Ishikawa (cell line): ENCODE measurements around the gene BEND6.

ENCODE experiments used
- CEBPB ChIP-seq: IDR thresholded peaks from 2 replicates; pipeline ENCODE4 v1.6.1; 2012
- CREB1 ChIP-seq: IDR thresholded peaks from 2 replicates; pipeline ENCODE4 v1.6.1; 2012; ENCODE audit warnings: low read depth
- EP300 ChIP-seq: IDR thresholded peaks from 2 replicates; pipeline ENCODE4 v1.6.1; 2012; ENCODE audit warnings: borderline replicate concordance
- NFIC ChIP-seq: IDR thresholded peaks from 2 replicates; pipeline ENCODE4 v1.6.1; 2012
- RAD21 ChIP-seq: IDR thresholded peaks from 2 replicates; pipeline ENCODE4 v1.6.1; 2012; ENCODE audit warnings: low read depth
- TAF1 ChIP-seq: IDR thresholded peaks from 2 replicates; pipeline ENCODE4 v1.6.1; 2012; ENCODE audit warnings: low read depth, mild to moderate bottlenecking
- TF ChIP-seq, protein P1 (sequence below): IDR thresholded peaks from 2 replicates; pipeline ENCODE4 v1.6.1; 2012

DNA sequence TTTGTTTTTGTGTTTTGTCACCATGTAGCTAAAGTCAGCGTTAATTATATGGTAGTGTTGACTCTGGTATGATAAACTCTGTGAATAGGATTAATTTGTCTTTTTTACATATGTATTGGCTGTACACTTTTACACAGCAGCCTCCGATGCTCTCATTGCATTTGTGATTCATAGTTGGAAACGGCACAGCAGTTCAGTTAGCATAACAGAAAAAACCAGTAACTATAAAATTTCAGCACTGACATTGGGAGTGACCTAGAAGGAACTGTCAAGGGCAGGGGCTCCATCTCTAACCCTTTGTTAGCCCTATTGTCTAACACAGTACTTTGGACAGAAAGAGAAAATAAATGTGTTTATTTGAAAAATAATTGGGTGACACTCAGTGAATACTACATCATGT lies 5.6 kb upstream of the BEND6 start:
- TF ChIP-seq CEBPB = no peak
- TF ChIP-seq RAD21 = no peak
- TF ChIP-seq TAF1 = no peak
- no peak for TF ChIP-seq EP300
- TF ChIP-seq CREB1 = no peak
- TF ChIP-seq, protein P1, sequence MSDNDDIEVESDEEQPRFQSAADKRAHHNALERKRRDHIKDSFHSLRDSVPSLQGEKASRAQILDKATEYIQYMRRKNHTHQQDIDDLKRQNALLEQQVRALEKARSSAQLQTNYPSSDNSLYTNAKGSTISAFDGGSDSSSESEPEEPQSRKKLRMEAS = no peak
- no peak for TF ChIP-seq NFIC
